Hepatocyte (in vitro differentiated cells): ENCODE measurements around the gene NID1.
A peak's percentile ranks its signal among the peaks of the same experiment; 100 is the strongest.

ENCODE experiments used
- CTCF ChIP-seq: fragments of 200-600 bp; sonication (generic); IDR thresholded peaks from 2 replicates; pipeline ENCODE4 v1.5.1; 2016; ENCODE audit warnings: antibody characterized with exemption, mild to moderate bottlenecking; ENCODE audit not compliant: poor library complexity
- EZH2phosphoT487 ChIP-seq: fragments of 200-600 bp; sonication (generic); IDR thresholded peaks from one replicate; pipeline ENCODE4 v1.6.1; 2018; ENCODE audit warnings: antibody characterized with exemption, mild to moderate bottlenecking, low read depth, moderate library complexity; ENCODE audit not compliant: unreplicated experiment, severe bottlenecking

- TF ChIP-seq EZH2phosphoT487 (no peak), CTCF (peak; percentile 35)
These were observed at the start of gene NID1 for GRCh38 chr1:236064674-236065508.
